ENCODE data around the gene DDX1. TPM values are rescaled to one million over a fixed set of nuclear protein-coding genes. Genes with fewer than 3 reads are reported as not detected.

The DDX1 gene
- total RNA-seq, 4 donors from 2014 or later = 23.8 to 93.1 (median 56.6) TPM

DNA sequence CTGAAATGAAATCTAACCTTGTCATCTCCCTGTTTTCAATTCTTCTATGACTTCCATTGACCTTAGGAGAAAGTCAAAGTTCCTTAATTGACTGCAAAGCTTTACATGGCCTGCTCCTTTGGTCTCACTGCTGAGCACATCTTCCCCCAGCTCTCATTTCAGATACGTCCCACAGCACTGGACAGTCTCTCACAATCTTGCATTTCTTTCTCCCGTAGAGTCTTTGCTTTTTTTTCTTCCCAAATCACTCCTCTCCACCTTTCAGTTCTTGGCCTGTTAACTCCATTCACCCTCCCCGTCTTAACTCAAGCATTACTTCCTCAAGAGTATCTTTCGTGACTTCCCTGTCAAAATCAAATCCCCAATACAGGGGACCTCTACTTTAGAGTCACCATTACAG, 67.2 kb downstream of the DDX1 start:
- H3K27me3 ChIP-seq = no peaks in the 10 kb centered on the region
- intact Hi-C loops (cut with DNase I; ENCODE audit: low total_unique reads) = no loop called here
- no peak overlapping the region for H3K27ac ChIP-seq
- H3K36me3 ChIP-seq = no peaks in the 10 kb centered on the region
- H3K4me3 ChIP-seq = no peak overlapping the region
- no peaks in the 10 kb centered on the region for H3K4me1 ChIP-seq
- H3K9me3 ChIP-seq = no peaks in the 10 kb centered on the region
- DNase-seq = no peak
- TF ChIP-seq, protein P1, sequence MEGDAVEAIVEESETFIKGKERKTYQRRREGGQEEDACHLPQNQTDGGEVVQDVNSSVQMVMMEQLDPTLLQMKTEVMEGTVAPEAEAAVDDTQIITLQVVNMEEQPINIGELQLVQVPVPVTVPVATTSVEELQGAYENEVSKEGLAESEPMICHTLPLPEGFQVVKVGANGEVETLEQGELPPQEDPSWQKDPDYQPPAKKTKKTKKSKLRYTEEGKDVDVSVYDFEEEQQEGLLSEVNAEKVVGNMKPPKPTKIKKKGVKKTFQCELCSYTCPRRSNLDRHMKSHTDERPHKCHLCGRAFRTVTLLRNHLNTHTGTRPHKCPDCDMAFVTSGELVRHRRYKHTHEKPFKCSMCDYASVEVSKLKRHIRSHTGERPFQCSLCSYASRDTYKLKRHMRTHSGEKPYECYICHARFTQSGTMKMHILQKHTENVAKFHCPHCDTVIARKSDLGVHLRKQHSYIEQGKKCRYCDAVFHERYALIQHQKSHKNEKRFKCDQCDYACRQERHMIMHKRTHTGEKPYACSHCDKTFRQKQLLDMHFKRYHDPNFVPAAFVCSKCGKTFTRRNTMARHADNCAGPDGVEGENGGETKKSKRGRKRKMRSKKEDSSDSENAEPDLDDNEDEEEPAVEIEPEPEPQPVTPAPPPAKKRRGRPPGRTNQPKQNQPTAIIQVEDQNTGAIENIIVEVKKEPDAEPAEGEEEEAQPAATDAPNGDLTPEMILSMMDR (IDR thresholded peaks at IDR 0.05) = no peak
- TF ChIP-seq POLR2A (IDR thresholded peaks at IDR 0.05) = no peak

GRCh38 chr2:15660491-15661294, 69.0 kb downstream of the DDX1 start:
- Histone ChIP-seq H3K27ac (no peak overlapping the region), H3K9me3 (no peaks in the 10 kb centered on the region), H3K27me3 (no peaks in the 10 kb centered on the region), H3K4me1 (no peaks in the 10 kb centered on the region), H3K4me3 (no peak overlapping the region), H3K36me3 (no peaks in the 10 kb centered on the region)
- intact Hi-C loops (cut with DNase I; ENCODE audit: low total_unique reads) = no loop called here
- TF ChIP-seq, protein P1 (IDR thresholded peaks at IDR 0.05) = no peak
- TF ChIP-seq POLR2A (IDR thresholded peaks at IDR 0.05) = no peak
- no peak for DNase-seq

DNA sequence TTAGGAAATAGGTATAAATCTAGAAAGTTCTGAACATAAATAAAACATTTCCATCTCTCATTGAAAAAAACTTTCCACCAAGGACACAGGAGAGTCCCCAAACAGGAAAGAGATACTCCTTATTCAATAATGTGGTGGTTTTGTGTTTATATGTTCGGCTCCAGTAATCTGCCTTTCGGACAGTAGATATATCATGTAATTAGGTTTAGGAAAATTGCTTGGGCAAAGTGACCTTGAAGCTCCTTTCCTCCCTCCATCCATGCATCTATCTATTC, 69.6 kb downstream of the DDX1 start:
- intact Hi-C loops (cut with DNase I; ENCODE audit: low total_unique reads) = no loop called here
- Histone ChIP-seq H3K27me3 (no peaks in the 10 kb centered on the region), H3K27ac (no peak overlapping the region), H3K4me1 (no peaks in the 10 kb centered on the region), H3K9me3 (no peaks in the 10 kb centered on the region), H3K4me3 (no peak overlapping the region), H3K36me3 (no peaks in the 10 kb centered on the region)
- no peak for TF ChIP-seq POLR2A (IDR thresholded peaks at IDR 0.05)
- TF ChIP-seq, protein P1 (IDR thresholded peaks at IDR 0.05) = no peak
- no peak for DNase-seq

DNA sequence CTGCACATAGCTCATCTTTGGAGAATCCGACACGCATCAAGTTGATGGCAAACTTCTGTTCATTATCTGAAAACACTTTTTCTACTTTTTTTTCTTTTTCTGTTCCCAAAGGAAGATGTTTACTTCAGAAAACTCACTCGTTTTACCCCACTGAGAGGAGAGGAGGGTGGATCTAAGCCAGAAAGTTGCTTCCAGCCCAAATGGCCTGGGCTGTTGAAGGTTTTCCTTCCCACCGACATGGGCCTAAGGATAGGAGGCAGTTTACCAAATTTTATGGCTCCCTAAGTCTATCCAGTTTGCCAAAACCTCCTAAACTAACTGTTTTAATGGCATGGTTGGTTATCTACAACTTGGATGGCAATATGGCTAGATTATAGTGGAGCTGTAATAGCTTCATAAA, 70.4 kb downstream of the DDX1 start:
- H3K4me1 ChIP-seq = no peaks in the 10 kb centered on the region
- H3K27ac ChIP-seq = no peak overlapping the region
- H3K9me3 ChIP-seq = no peaks in the 10 kb centered on the region
- no peak overlapping the region for H3K4me3 ChIP-seq
- intact Hi-C loops (cut with DNase I; ENCODE audit: low total_unique reads) = no loop called here
- no peaks in the 10 kb centered on the region for H3K27me3 ChIP-seq
- H3K36me3 ChIP-seq = no peaks in the 10 kb centered on the region
- DNase-seq = no peak
- TF ChIP-seq, protein P1 (IDR thresholded peaks at IDR 0.05) = no peak
- TF ChIP-seq POLR2A (IDR thresholded peaks at IDR 0.05) = no peak

- Histone ChIP-seq H3K9me3 (no peaks in the 10 kb centered on the region), H3K27ac (no peak overlapping the region), H3K27me3 (no peaks in the 10 kb centered on the region), H3K4me3 (no peak overlapping the region), H3K36me3 (no peaks in the 10 kb centered on the region), H3K4me1 (no peaks in the 10 kb centered on the region)
- no peak for DNase-seq
- TF ChIP-seq, protein P1 (IDR thresholded peaks at IDR 0.05) = no peak
- TF ChIP-seq POLR2A (IDR thresholded peaks at IDR 0.05) = no peak
- intact Hi-C loops (cut with DNase I; ENCODE audit: low total_unique reads) = no loop called here
Observed at GRCh38 chr2:15662579-15662978, 70.9 kb downstream of the DDX1 start.

All from uterus (tissue), 4 donors.